ENCODE results near the gene CFAP100.

DNA sequence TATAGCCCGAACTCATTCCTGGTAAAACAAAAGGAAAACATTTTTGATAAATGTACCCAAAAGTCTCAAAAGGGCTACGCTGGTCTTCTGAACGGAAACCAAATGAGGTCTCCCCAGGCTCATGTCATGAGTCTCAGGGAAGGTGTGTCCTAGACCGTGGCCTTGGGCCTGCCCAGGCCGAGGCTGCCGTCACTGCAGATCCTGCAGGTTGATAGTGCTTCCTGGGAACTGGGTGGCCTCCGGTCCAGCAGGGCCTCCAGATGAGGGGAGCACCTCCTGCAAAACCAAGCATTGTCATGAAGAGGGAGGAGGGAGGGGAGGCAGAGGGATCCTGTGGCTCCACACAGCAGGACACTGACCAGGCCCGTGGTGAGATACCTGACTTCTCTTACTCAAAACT lies 43.5 kb downstream of the CFAP100 start:
- TF ChIP-seq, protein P1, sequence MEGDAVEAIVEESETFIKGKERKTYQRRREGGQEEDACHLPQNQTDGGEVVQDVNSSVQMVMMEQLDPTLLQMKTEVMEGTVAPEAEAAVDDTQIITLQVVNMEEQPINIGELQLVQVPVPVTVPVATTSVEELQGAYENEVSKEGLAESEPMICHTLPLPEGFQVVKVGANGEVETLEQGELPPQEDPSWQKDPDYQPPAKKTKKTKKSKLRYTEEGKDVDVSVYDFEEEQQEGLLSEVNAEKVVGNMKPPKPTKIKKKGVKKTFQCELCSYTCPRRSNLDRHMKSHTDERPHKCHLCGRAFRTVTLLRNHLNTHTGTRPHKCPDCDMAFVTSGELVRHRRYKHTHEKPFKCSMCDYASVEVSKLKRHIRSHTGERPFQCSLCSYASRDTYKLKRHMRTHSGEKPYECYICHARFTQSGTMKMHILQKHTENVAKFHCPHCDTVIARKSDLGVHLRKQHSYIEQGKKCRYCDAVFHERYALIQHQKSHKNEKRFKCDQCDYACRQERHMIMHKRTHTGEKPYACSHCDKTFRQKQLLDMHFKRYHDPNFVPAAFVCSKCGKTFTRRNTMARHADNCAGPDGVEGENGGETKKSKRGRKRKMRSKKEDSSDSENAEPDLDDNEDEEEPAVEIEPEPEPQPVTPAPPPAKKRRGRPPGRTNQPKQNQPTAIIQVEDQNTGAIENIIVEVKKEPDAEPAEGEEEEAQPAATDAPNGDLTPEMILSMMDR (IDR thresholded peaks at IDR 0.05; ENCODE audit: low read length): no peak
- TF ChIP-seq EZH2 (optimal IDR thresholded peaks at IDR 0.05; ENCODE audit: low read depth, low read length): no peak

Measured in MM.1S (cell line).